IPS-20b (cell line): ENCODE results near the gene SLC5A8.
A peak's percentile ranks its signal among the peaks of the same experiment; 100 is the strongest.

Source experiments
- H3K27ac ChIP-seq: one replicate; pipeline ENCODE4 v1.5.1; 2013; ENCODE audit warnings: low read length
- H3K27me3 ChIP-seq: 2 replicates; pipeline ENCODE4 v1.6.1; 2013; ENCODE audit warnings: mild to moderate bottlenecking, low read length, inconsistent platforms; ENCODE audit not compliant: insufficient read depth
- H3K36me3 ChIP-seq: 2 replicates; pipeline ENCODE4 v1.6.1; 2013; ENCODE audit warnings: low read depth, mild to moderate bottlenecking, inconsistent platforms, low read length, moderate library complexity; ENCODE audit not compliant: insufficient read depth
- H3K4me1 ChIP-seq: 2 replicates; pipeline ENCODE4 v1.6.1; 2013; ENCODE audit warnings: mild to moderate bottlenecking, control low read depth, inconsistent platforms, low read length, moderate library complexity; ENCODE audit not compliant: insufficient read depth
- H3K4me3 ChIP-seq: 2 replicates; pipeline ENCODE4 v1.5.1; 2013; ENCODE audit warnings: mild to moderate bottlenecking, low read length, inconsistent platforms
- H3K9ac ChIP-seq: 2 replicates; pipeline ENCODE4 v1.6.1; 2013; ENCODE audit warnings: low read depth, mild to moderate bottlenecking, inconsistent platforms, low read length, moderate library complexity
- H3K9me3 ChIP-seq: 2 replicates; pipeline ENCODE4 v1.6.1; 2013; ENCODE audit warnings: mild to moderate bottlenecking, low read depth, low read length, inconsistent platforms; ENCODE audit not compliant: insufficient read depth

Gene SLC5A8

GRCh38 chr12:101209319-101210302 lies at the start of gene SLC5A8:
Gene SLC5A8, minus strand, starts transcription at chr12:101210238. Its CDS starts 390 bp downstream, at chr12:101209848.
- H3K4me1 ChIP-seq = no peaks in the 10 kb centered on the region
- no peaks in the 10 kb centered on the region for H3K36me3 ChIP-seq
- H3K27me3 ChIP-seq = peaks cover 53% of the 10 kb centered on the region
- H3K4me3 ChIP-seq = peak within 1 kb of the TSS; percentile 66
- peak within 1 kb of the TSS; percentile 21; the same call in 1 of the 2 replicates for H3K9ac ChIP-seq
- peaks cover 11% of the 10 kb centered on the region for H3K9me3 ChIP-seq
- no peak within 1 kb of the TSS for H3K27ac ChIP-seq

- no peak overlapping the region for H3K9ac ChIP-seq
- no peak overlapping the region for H3K4me3 ChIP-seq
- no peak overlapping the region for H3K27ac ChIP-seq
- H3K4me1 ChIP-seq = peaks cover 5% of the 10 kb centered on the region; the same call in 1 of the 2 replicates
- no peaks in the 10 kb centered on the region for H3K9me3 ChIP-seq
- no peaks in the 10 kb centered on the region for H3K27me3 ChIP-seq
- no peaks in the 10 kb centered on the region for H3K36me3 ChIP-seq
These were observed 47.3 kb upstream of the SLC5A8 start for GRCh38 chr12:101257357-101257756.

- Histone ChIP-seq H3K9ac (no peak overlapping the region), H3K4me1 (peaks cover 5% of the 10 kb centered on the region; the same call in 1 of the 2 replicates), H3K27ac (no peak overlapping the region), H3K4me3 (no peak overlapping the region), H3K36me3 (no peaks in the 10 kb centered on the region), H3K27me3 (no peaks in the 10 kb centered on the region), H3K9me3 (no peaks in the 10 kb centered on the region)
These were observed 46.2 kb upstream of the SLC5A8 start for GRCh38 chr12:101256266-101256665.

GRCh38 chr12:101243616-101244015 lies 33.6 kb upstream of the SLC5A8 start:
- Histone ChIP-seq H3K4me1 (no peaks in the 10 kb centered on the region), H3K27me3 (no peaks in the 10 kb centered on the region), H3K4me3 (no peak overlapping the region), H3K9ac (no peak overlapping the region), H3K9me3 (peaks cover 7% of the 10 kb centered on the region; the same call in 1 of the 2 replicates), H3K36me3 (no peaks in the 10 kb centered on the region), H3K27ac (no peak overlapping the region)

DNA sequence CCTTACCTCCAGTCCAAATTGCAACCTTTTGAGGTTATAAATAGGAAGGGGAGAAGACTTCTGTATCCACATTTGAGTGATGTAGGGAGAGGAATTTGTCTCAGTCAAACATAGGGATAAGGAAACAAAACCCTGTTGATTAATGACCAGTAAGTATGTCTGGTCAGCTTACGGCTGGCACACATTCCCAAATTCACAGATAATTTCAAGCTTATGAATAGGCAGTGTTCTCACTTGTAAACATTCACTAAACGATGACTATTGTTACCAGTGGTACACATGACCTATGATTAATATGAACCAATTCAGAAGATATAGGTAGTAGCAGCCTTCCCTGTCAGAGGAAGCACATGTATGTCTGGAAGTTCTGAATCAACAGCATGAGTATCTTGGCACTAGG lies 33.0 kb upstream of the SLC5A8 start:
- Histone ChIP-seq H3K27me3 (no peaks in the 10 kb centered on the region), H3K27ac (no peak overlapping the region)

DNA sequence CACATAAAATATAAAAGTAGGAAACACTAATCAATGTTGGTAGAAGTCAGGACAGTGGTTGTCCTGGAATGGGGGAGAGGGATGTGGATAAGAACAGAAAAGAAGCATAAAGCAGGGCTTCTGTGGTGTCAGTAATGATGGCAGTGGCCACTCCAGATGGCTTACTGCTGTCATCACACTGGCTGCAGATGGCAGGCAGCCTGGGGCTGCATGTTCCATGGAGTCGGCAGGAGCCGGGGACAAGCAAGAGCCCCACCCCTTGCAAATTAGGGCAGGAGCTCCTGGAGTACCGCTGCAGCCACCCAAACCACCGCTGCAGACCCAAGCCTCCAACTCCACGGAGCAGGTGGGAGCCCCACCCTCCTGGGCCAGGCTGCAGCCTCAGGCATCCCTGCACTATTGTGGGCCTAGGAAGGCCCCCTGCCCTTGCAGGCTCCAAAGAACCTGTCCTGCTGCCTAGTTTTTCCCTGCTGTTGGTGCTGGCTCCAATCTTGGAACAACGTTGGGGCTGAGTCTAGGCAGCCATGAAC lies 28.8 kb upstream of the SLC5A8 start:
- H3K9me3 ChIP-seq = peaks cover 7% of the 10 kb centered on the region; the same call in 1 of the 2 replicates

More for the DNA sequence above, 33.0 kb upstream of the SLC5A8 start:
- Histone ChIP-seq H3K4me1 (no peaks in the 10 kb centered on the region), H3K36me3 (no peaks in the 10 kb centered on the region), H3K9me3 (peaks cover 7% of the 10 kb centered on the region; the same call in 1 of the 2 replicates), H3K4me3 (no peak overlapping the region), H3K9ac (no peak overlapping the region)

GRCh38 chr12:101238306-101238705 lies 28.3 kb upstream of the SLC5A8 start:
- Histone ChIP-seq H3K27ac (no peak overlapping the region), H3K4me3 (no peak overlapping the region), H3K27me3 (no peaks in the 10 kb centered on the region), H3K4me1 (no peaks in the 10 kb centered on the region), H3K36me3 (no peaks in the 10 kb centered on the region), H3K9ac (no peak overlapping the region), H3K9me3 (peaks cover 7% of the 10 kb centered on the region; the same call in 1 of the 2 replicates)

More for the DNA sequence above, 28.8 kb upstream of the SLC5A8 start:
- H3K9ac ChIP-seq = no peak overlapping the region
- H3K36me3 ChIP-seq = no peaks in the 10 kb centered on the region
- H3K27ac ChIP-seq = no peak overlapping the region
- H3K4me3 ChIP-seq = no peak overlapping the region
- no peaks in the 10 kb centered on the region for H3K27me3 ChIP-seq
- H3K4me1 ChIP-seq = no peaks in the 10 kb centered on the region

DNA sequence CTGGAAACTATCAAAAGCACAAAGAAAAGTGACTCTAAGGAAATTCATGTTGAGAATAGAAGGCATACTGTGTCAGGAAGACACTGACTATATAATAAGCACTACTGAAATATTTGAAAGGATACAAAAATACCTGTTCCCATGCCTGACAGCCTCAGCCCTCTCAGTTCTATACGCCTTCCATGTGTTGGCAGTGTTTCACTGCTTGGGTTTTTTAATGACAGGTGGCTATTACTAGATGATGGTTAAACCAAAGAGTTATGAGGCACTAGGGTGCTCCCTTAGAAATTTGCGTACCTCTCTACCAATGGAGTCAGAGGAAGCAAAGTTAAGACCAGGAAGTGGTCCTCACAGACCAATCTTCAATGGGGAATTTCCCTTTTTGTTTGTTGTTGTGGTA lies 25.6 kb upstream of the SLC5A8 start:
- H3K4me3 ChIP-seq = no peak overlapping the region
- H3K27me3 ChIP-seq = no peaks in the 10 kb centered on the region
- H3K27ac ChIP-seq = no peak overlapping the region
- no peaks in the 10 kb centered on the region for H3K36me3 ChIP-seq
- no peaks in the 10 kb centered on the region for H3K9me3 ChIP-seq
- H3K4me1 ChIP-seq = no peaks in the 10 kb centered on the region
- H3K9ac ChIP-seq = no peak overlapping the region

GRCh38 chr12:101231636-101232035 lies 21.6 kb upstream of the SLC5A8 start:
- Histone ChIP-seq H3K9me3 (no peaks in the 10 kb centered on the region), H3K27me3 (no peaks in the 10 kb centered on the region), H3K9ac (no peak overlapping the region), H3K27ac (no peak overlapping the region), H3K4me1 (no peaks in the 10 kb centered on the region), H3K4me3 (no peak overlapping the region), H3K36me3 (no peaks in the 10 kb centered on the region)

DNA sequence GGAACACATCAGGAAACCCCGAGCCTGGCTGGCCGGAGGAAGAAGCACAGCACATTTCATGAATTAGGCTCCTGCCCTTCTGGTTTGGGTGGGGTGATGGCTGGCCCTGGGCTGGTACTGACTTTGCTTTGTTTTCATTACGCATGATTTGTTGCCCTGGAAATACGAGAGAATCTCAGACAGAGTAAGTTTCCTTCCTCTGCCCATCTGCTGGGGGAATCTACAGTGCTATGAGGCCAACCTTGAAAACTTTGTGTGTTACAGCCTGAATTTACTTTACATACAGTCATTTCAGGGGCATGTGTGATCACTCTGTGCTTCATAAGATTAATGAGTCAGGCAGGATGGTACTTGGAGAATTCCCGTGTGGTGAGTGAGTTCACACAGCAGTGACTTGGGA lies 20.5 kb upstream of the SLC5A8 start:
- H3K27me3 ChIP-seq = no peaks in the 10 kb centered on the region
- no peak overlapping the region for H3K4me3 ChIP-seq
- no peaks in the 10 kb centered on the region for H3K36me3 ChIP-seq
- no peak overlapping the region; the same call in 1 of the 2 replicates for H3K9ac ChIP-seq
- no peaks in the 10 kb centered on the region for H3K4me1 ChIP-seq
- no peak overlapping the region for H3K27ac ChIP-seq
- H3K9me3 ChIP-seq = no peaks in the 10 kb centered on the region

DNA sequence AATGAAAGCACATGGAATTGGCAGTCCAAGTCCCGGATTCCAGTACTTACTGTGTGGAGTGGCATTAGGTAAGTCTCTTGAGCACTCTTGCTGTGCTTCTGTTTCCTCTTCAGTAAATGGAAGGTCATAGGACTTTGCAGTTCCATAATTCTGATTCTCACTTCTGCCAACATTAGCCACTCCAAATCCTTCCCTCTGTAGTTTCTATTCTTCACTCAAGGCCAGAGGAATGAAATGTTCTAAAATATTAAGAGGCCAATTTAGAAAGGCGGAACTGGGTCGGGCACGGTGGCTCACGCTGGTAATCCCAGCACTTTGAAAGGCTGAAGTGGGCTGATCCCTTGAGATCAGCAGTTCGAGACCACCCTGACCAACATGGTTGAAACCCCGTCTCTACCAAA lies 19.8 kb upstream of the SLC5A8 start:
- Histone ChIP-seq H3K36me3 (no peaks in the 10 kb centered on the region), H3K9me3 (no peaks in the 10 kb centered on the region), H3K4me3 (no peak overlapping the region), H3K9ac (no peak overlapping the region), H3K4me1 (no peaks in the 10 kb centered on the region), H3K27ac (no peak overlapping the region), H3K27me3 (no peaks in the 10 kb centered on the region)

DNA sequence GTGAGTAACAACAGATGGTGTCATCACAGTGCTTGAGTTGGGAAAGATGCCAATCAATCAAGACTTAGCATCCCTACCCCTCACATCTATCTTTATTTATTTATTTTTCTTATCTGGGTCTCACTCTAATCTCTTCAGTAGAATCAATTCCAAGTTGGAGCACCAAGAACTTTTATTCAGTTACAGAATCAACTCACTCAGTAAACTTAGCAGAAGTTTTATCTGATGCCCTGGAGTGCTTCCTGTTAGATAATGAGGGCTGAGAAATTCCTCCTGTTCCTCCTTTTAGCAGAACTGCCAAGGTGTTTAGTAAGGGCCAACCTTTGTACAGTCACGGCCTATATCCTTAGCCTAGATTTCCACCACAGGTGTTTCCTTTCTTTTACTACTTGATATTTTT lies 11.3 kb upstream of the SLC5A8 start:
- H3K27me3 ChIP-seq = no peaks in the 10 kb centered on the region
- H3K4me3 ChIP-seq = no peak overlapping the region
- H3K4me1 ChIP-seq = no peaks in the 10 kb centered on the region
- H3K36me3 ChIP-seq = no peaks in the 10 kb centered on the region
- peaks cover 5% of the 10 kb centered on the region; the same call in 1 of the 2 replicates for H3K9me3 ChIP-seq
- no peak overlapping the region for H3K9ac ChIP-seq
- H3K27ac ChIP-seq = no peak overlapping the region
